ENCODE results near the gene CERS6.

- TF ChIP-seq, protein P1, sequence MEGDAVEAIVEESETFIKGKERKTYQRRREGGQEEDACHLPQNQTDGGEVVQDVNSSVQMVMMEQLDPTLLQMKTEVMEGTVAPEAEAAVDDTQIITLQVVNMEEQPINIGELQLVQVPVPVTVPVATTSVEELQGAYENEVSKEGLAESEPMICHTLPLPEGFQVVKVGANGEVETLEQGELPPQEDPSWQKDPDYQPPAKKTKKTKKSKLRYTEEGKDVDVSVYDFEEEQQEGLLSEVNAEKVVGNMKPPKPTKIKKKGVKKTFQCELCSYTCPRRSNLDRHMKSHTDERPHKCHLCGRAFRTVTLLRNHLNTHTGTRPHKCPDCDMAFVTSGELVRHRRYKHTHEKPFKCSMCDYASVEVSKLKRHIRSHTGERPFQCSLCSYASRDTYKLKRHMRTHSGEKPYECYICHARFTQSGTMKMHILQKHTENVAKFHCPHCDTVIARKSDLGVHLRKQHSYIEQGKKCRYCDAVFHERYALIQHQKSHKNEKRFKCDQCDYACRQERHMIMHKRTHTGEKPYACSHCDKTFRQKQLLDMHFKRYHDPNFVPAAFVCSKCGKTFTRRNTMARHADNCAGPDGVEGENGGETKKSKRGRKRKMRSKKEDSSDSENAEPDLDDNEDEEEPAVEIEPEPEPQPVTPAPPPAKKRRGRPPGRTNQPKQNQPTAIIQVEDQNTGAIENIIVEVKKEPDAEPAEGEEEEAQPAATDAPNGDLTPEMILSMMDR (IDR thresholded peaks at IDR 0.05), result no peak
- no peak for TF ChIP-seq POLR2A (IDR thresholded peaks at IDR 0.05)
Observed at GRCh38 chr2:168700615-168701245, 244.7 kb downstream of the CERS6 start.
